HEK293 (cell line): ENCODE data around the gene IL9.

Experiments
- CTCF ChIA-PET: fragments of 350-600 bp; formaldehyde crosslinking; extraction: SDS; loops from one replicate; lab custom pipeline; 2021; ENCODE audit warnings: antibody characterized with exemption; lab: Yijun Ruan, JAX
- POLR2A ChIA-PET: fragments of 300-600 bp; formaldehyde crosslinking; extraction: SDS; loops from one replicate; lab custom pipeline; 2020; ENCODE audit warnings: antibody characterized with exemption, inconsistent platforms; lab: Yijun Ruan, JAX
- H3K27ac ChIP-seq: fragments of 200-500 bp; sonication (Bioruptor generic); 2 replicates; pipeline ENCODE4 v1.5.1; 2014; ENCODE audit warnings: low read depth, low read length, control low read depth, inconsistent platforms; ENCODE audit errors: extremely low read depth
- H3K36me3 ChIP-seq, 2 experiments: fragments of 200-500 bp in 1 of 2; sonication (Bioruptor generic) in 1 of 2; 1 replicate in 1 of 2; 2 replicates in 1 of 2; pipeline ENCODE4 v1.5.1; 2014 to 2017; ENCODE audit warnings: inconsistent platforms in 2 of 2, low read length in 2 of 2; ENCODE audit not compliant: control insufficient read depth in 2 of 2, insufficient read depth in 1 of 2
- H3K4me1 ChIP-seq: fragments of 200-500 bp; sonication (Bioruptor generic); 2 replicates; pipeline ENCODE4 v1.5.1; 2014; ENCODE audit warnings: mild to moderate bottlenecking, low read length, inconsistent platforms; ENCODE audit not compliant: control insufficient read depth, insufficient read depth
- H3K4me3 ChIP-seq: 2 replicates; pipeline ENCODE4 v1.5.1; 2011; ENCODE audit warnings: low read depth, mild to moderate bottlenecking, control low read depth, low read length, moderate library complexity
- H3K9me3 ChIP-seq: fragments of 200-500 bp; sonication (Bioruptor generic); 2 replicates; pipeline ENCODE4 v1.5.1; 2014; ENCODE audit warnings: low read depth, low read length, inconsistent platforms; ENCODE audit not compliant: control insufficient read depth, insufficient read depth
- SCRT1 ChIP-seq: fragments of 450-650 bp; formaldehyde crosslinking; IDR thresholded peaks from 2 replicates; pipeline ENCODE4 v1.5.1; 2016; ENCODE audit warnings: missing biosample characterization, missing genetic modification characterization, borderline replicate concordance
- SCRT2 ChIP-seq: fragments of 450-650 bp; formaldehyde crosslinking; IDR thresholded peaks from 2 replicates; pipeline ENCODE4 v1.5.1; 2016; ENCODE audit warnings: missing biosample characterization, missing genetic modification characterization
- TRIM28 ChIP-seq: IDR thresholded peaks from 2 replicates; pipeline ENCODE4 v1.6.1; 2011; ENCODE audit warnings: low read length, control low read depth, borderline replicate concordance
- ZBTB1 ChIP-seq: fragments of 450-650 bp; formaldehyde crosslinking; IDR thresholded peaks from 2 replicates; pipeline ENCODE4 v1.5.1; 2016; ENCODE audit warnings: missing biosample characterization, missing genetic modification characterization
- ZBTB21 ChIP-seq: fragments of 450-650 bp; formaldehyde crosslinking; IDR thresholded peaks from 2 replicates; pipeline ENCODE4 v1.5.1; 2017; ENCODE audit warnings: missing biosample characterization, missing genetic modification characterization
- ZNF10 ChIP-seq: fragments of 450-650 bp; formaldehyde crosslinking; IDR thresholded peaks from 2 replicates; pipeline ENCODE4 v1.5.1; 2017; ENCODE audit warnings: missing biosample characterization, missing genetic modification characterization
- ZNF174 ChIP-seq: fragments of 450-650 bp; formaldehyde crosslinking; IDR thresholded peaks from 2 replicates; pipeline ENCODE4 v1.5.0; 2017; ENCODE audit warnings: missing biosample characterization, mild to moderate bottlenecking, missing genetic modification characterization
- ZNF2 ChIP-seq: fragments of 450-650 bp; formaldehyde crosslinking; IDR thresholded peaks from 2 replicates; pipeline ENCODE4 v1.5.1; 2016; ENCODE audit warnings: missing biosample characterization, missing genetic modification characterization
- ZNF292 ChIP-seq: fragments of 450-650 bp; formaldehyde crosslinking; IDR thresholded peaks from 2 replicates; pipeline ENCODE4 v1.5.1; 2016; ENCODE audit warnings: low read depth, missing biosample characterization, missing genetic modification characterization, borderline replicate concordance
- ZNF654 ChIP-seq: fragments of 450-650 bp; formaldehyde crosslinking; IDR thresholded peaks from 2 replicates; pipeline ENCODE4 v1.5.1; 2016; ENCODE audit warnings: low read depth, missing biosample characterization, missing genetic modification characterization
- ZNF658 ChIP-seq: fragments of 450-650 bp; formaldehyde crosslinking; IDR thresholded peaks from 2 replicates; pipeline ENCODE4; 2016; ENCODE audit warnings: missing biosample characterization, missing genetic modification characterization
- ZNF660 ChIP-seq: fragments of 450-650 bp; IDR thresholded peaks from 2 replicates; pipeline ENCODE4 v1.5.1; 2018; ENCODE audit warnings: missing biosample characterization, mild to moderate bottlenecking, missing genetic modification characterization
- TF ChIP-seq, protein P1 (sequence below): fragments of 450-650 bp; formaldehyde crosslinking; IDR thresholded peaks from 2 replicates; pipeline ENCODE4 v1.5.1; 2016; ENCODE audit warnings: missing biosample characterization, missing genetic modification characterization

The IL9 gene

GRCh38 chr5:135895474-135896006 is at the start of gene IL9:
Gene IL9 (minus strand): TSS chr5:135895841. CDS start chr5:135895816, 25 bp downstream.
- Histone ChIP-seq H3K27ac (no peak within 1 kb of the TSS), H3K4me3 (no peak within 1 kb of the TSS), H3K4me1 (peaks cover 28% of the 10 kb centered on the region), H3K9me3 (no peaks in the 10 kb centered on the region), H3K36me3 (no peaks in the 10 kb centered on the region)
- POLR2A ChIA-PET, result interaction anchor here (1.9 kb wide), 1 partner anchor 237 kb away, joined by 4 read pairs; the partner anchor contains the start of gene SMAD5
- CTCF ChIA-PET, result interaction anchor here (0.6 to 8.1 kb wide), 5 partner anchors 9 to 434 kb away, joined by 3 to 66 read pairs (median 4); no protein-coding TSS in a partner anchor
- TF ChIP-seq, protein P1, sequence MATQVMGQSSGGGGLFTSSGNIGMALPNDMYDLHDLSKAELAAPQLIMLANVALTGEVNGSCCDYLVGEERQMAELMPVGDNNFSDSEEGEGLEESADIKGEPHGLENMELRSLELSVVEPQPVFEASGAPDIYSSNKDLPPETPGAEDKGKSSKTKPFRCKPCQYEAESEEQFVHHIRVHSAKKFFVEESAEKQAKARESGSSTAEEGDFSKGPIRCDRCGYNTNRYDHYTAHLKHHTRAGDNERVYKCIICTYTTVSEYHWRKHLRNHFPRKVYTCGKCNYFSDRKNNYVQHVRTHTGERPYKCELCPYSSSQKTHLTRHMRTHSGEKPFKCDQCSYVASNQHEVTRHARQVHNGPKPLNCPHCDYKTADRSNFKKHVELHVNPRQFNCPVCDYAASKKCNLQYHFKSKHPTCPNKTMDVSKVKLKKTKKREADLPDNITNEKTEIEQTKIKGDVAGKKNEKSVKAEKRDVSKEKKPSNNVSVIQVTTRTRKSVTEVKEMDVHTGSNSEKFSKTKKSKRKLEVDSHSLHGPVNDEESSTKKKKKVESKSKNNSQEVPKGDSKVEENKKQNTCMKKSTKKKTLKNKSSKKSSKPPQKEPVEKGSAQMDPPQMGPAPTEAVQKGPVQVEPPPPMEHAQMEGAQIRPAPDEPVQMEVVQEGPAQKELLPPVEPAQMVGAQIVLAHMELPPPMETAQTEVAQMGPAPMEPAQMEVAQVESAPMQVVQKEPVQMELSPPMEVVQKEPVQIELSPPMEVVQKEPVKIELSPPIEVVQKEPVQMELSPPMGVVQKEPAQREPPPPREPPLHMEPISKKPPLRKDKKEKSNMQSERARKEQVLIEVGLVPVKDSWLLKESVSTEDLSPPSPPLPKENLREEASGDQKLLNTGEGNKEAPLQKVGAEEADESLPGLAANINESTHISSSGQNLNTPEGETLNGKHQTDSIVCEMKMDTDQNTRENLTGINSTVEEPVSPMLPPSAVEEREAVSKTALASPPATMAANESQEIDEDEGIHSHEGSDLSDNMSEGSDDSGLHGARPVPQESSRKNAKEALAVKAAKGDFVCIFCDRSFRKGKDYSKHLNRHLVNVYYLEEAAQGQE, result peak; percentile 83
- TF ChIP-seq ZNF10 (tag by site-specific recombination), result no peak

DNA sequence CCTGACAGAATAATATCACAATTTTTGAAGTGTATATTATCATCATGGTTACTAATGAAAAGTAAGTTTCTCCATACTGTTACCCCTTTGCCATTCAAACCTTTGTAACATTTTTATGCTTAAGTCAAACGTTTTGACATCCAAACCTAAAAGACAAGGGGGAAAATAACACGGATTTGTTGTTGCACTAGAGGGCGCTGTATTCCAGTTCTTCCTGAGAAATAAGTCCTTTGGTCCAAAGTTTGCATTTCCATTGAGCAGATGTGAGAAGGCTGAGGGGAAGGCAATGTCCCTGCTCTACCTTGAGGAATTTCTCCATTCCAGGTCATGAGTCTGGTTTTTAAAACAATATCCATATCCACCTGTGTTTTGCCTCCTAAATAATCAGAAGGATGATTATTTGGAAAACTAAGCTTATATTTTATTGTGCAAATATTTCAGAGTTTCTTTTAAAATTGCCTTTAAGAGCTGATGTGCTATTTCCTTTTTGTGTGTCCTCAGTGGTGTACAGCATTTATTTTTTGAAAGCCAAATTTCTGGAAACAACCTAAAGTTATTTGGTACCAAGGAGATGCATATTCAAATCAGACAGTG is 49.4 kb upstream of the IL9 start:
- Histone ChIP-seq H3K4me3 (no peak overlapping the region), H3K4me1 (no peaks in the 10 kb centered on the region), H3K36me3 (peaks cover 3 to 6% of the 10 kb centered on the region in 2 experiments; a peak in 2 of 3 replicates), H3K9me3 (no peaks in the 10 kb centered on the region), H3K27ac (no peak overlapping the region)
- TF ChIP-seq ZNF660 (tag by site-specific recombination), result peak; percentile 56; the same call in 1 of the 2 replicates
- no peak for TF ChIP-seq ZNF174 (tag by site-specific recombination)
- peak; percentile 64 for TF ChIP-seq ZNF654
- 0 out of 2 replicates have a peak, but pooled peaks have one; percentile 27 for TF ChIP-seq ZNF2 (tag by site-specific recombination)
- TF ChIP-seq TRIM28, result no peak
- CTCF ChIA-PET, result interaction anchor here (0.6 to 2.7 kb wide), 26 partner anchors 8 to 384 kb away, joined by 3 to 24 read pairs (median 5); no protein-coding TSS in a partner anchor
- POLR2A ChIA-PET, result interaction anchor here (0.8 to 1.2 kb wide), 2 partner anchors 113 to 135 kb away, joined by 3 read pairs; no protein-coding TSS in a partner anchor

- CTCF ChIA-PET, result interaction anchor here (0.6 to 2.7 kb wide), 17 partner anchors 9 to 267 kb away, joined by 3 to 24 read pairs (median 6); no protein-coding TSS in a partner anchor
- peaks cover 3 to 6% of the 10 kb centered on the region in 2 experiments; a peak in 2 of 3 replicates for H3K36me3 ChIP-seq
- no peak for TF ChIP-seq ZBTB1 (tag by site-specific recombination)
- TF ChIP-seq SCRT1 (tag by site-specific recombination), result peak; percentile 65; the same call in 1 of the 2 replicates
- TF ChIP-seq ZBTB21 (tag by site-specific recombination), result no peak
- TF ChIP-seq ZNF292 (tag by site-specific recombination), result no peak
- peak; percentile 83 for TF ChIP-seq SCRT2 (tag by site-specific recombination)
- TF ChIP-seq ZNF658 (tag by site-specific recombination), result no peak
- H3K4me3 ChIP-seq, result no peak overlapping the region
- no peaks in the 10 kb centered on the region for H3K9me3 ChIP-seq
- H3K27ac ChIP-seq, result no peak overlapping the region
- no peaks in the 10 kb centered on the region for H3K4me1 ChIP-seq
- POLR2A ChIA-PET, result interaction anchor here (1.2 kb wide), 1 partner anchor 113 kb away, joined by 3 read pairs; no protein-coding TSS in a partner anchor
Observed at GRCh38 chr5:135944564-135944963, 48.9 kb upstream of the IL9 start.
